IMR-90 (cell line): ENCODE data around the gene BNIP3. TPM values are rescaled to one million over a fixed set of nuclear protein-coding genes. Genes with fewer than 3 reads are reported as not detected.

Experiments
- ATAC-seq: fragments of 200-7000 bp; cut with Tn5 transposase; 2 replicates; pipeline ENCODE4 v1.9.1; 2020; ENCODE audit warnings: low read depth, mild to moderate bottlenecking, moderate library complexity
- BruUV-seq: library from RNA; stranded (reverse); fragments of 400-500 nt; replicated peaks from 2 replicates; lab custom pipeline; 2021; lab: Mats Ljungman, UMichigan
- CTCF ChIA-PET: fragments of 300-600 bp; formaldehyde crosslinking; extraction: SDS; loops from one replicate; lab custom pipeline; 2021; ENCODE audit warnings: antibody characterized with exemption; lab: Yijun Ruan, JAX
- POLR2A ChIA-PET: fragments of 300-600 bp; sonication (Branson Sonifier 250); formaldehyde crosslinking; loops from one replicate; lab custom pipeline; 2022; ENCODE audit warnings: antibody characterized with exemption; ENCODE audit not compliant: unreplicated experiment; lab: Charles Lee
- DNase-seq: peaks from one replicate; pipeline ENCODE4 v3.0.0; 2013
- H2AFZ ChIP-seq: replicated peaks from 2 replicates; pipeline ENCODE3; 2013; ENCODE audit warnings: low read length, mild to moderate bottlenecking; ENCODE audit not compliant: poor library complexity
- H2AK5ac ChIP-seq: 2 replicates; pipeline ENCODE4 v1.6.1; 2013; ENCODE audit warnings: low read depth, low read length, inconsistent platforms
- H2AK9ac ChIP-seq: replicated peaks from 2 replicates; pipeline ENCODE3; 2013; ENCODE audit warnings: mild to moderate bottlenecking, low read depth, low read length, moderate library complexity; ENCODE audit not compliant: poor library complexity
- H2BK120ac ChIP-seq: 2 replicates; pipeline ENCODE4 v1.6.1; 2013; ENCODE audit warnings: low read depth, low read length, inconsistent platforms
- H2BK15ac ChIP-seq: 3 replicates; pipeline ENCODE4 v1.6.1; 2013; ENCODE audit warnings: low read depth, low read length, inconsistent platforms
- H2BK20ac ChIP-seq: 2 replicates; pipeline ENCODE4 v1.6.1; 2013; ENCODE audit warnings: low read depth, mild to moderate bottlenecking, inconsistent platforms, low read length, moderate library complexity
- H2BK5ac ChIP-seq: 2 replicates; pipeline ENCODE4 v1.6.1; 2013; ENCODE audit warnings: mild to moderate bottlenecking, low read depth, low read length, inconsistent platforms; ENCODE audit not compliant: poor library complexity, severe bottlenecking
- H3K14ac ChIP-seq: replicated peaks from 2 replicates; pipeline ENCODE4 v1.6.1; 2013; ENCODE audit warnings: low read depth, low read length, inconsistent platforms
- H3K18ac ChIP-seq: 2 replicates; pipeline ENCODE4 v1.6.1; 2013; ENCODE audit warnings: low read depth, low read length, control low read depth
- H3K23ac ChIP-seq: 2 replicates; pipeline ENCODE4 v1.6.1; 2013; ENCODE audit warnings: low read depth, low read length, inconsistent platforms
- H3K27ac ChIP-seq: 2 replicates; pipeline ENCODE4 v1.5.1; 2013; ENCODE audit warnings: mild to moderate bottlenecking, control low read depth, low read length; ENCODE audit not compliant: insufficient read depth
- H3K27me3 ChIP-seq: 2 replicates; pipeline ENCODE4 v1.6.1; 2013; ENCODE audit warnings: low read length; ENCODE audit not compliant: control insufficient read depth, insufficient read depth
- H3K36me3 ChIP-seq: 2 replicates; pipeline ENCODE4 v1.6.1; 2013; ENCODE audit warnings: low read length, mixed read lengths; ENCODE audit not compliant: control insufficient read depth, insufficient read depth
- H3K4ac ChIP-seq: 2 replicates; pipeline ENCODE4 v1.6.1; 2013; ENCODE audit warnings: low read depth, low read length, inconsistent platforms
- H3K4me1 ChIP-seq: 2 replicates; pipeline ENCODE4 v1.6.1; 2013; ENCODE audit warnings: low read length, mixed read lengths; ENCODE audit not compliant: control insufficient read depth, insufficient read depth
- H3K4me2 ChIP-seq: 2 replicates; pipeline ENCODE4 v1.6.1; 2013; ENCODE audit warnings: low read depth, mild to moderate bottlenecking, control low read depth, low read length, moderate library complexity
- H3K4me3 ChIP-seq: 2 replicates; pipeline ENCODE4 v1.5.1; 2013; ENCODE audit warnings: low read depth, mild to moderate bottlenecking, control low read depth, low read length, moderate library complexity; ENCODE audit not compliant: insufficient read depth
- H3K56ac ChIP-seq: 2 replicates; pipeline ENCODE4 v1.6.1; 2013; ENCODE audit warnings: low read length, inconsistent platforms; ENCODE audit not compliant: insufficient read depth; ENCODE audit errors: extremely low read depth
- H3K79me1 ChIP-seq, 2 experiments: 2 replicates each; pipeline ENCODE4 v1.6.1; 2013; ENCODE audit warnings: low read length in 2 of 2, inconsistent platforms in 1 of 2, low read depth in 1 of 2
- H3K9ac ChIP-seq: 2 replicates; pipeline ENCODE4 v1.6.1; 2013; ENCODE audit warnings: low read depth, low read length, control low read depth
- H3K9me1 ChIP-seq: 2 replicates; pipeline ENCODE4 v1.6.1; 2013; ENCODE audit warnings: low read length, inconsistent platforms; ENCODE audit not compliant: insufficient read depth
- H3K9me3 ChIP-seq: 2 replicates; pipeline ENCODE4 v1.6.1; 2013; ENCODE audit warnings: low read length; ENCODE audit not compliant: control insufficient read depth, insufficient read depth
- H4K20me1 ChIP-seq: 2 replicates; pipeline ENCODE4 v1.6.1; 2013; ENCODE audit warnings: low read length, inconsistent platforms; ENCODE audit not compliant: insufficient read depth
- H4K5ac ChIP-seq: 2 replicates; pipeline ENCODE4 v1.6.1; 2013; ENCODE audit warnings: mild to moderate bottlenecking, low read depth, low read length, control low read depth
- H4K8ac ChIP-seq, 2 experiments: 2 replicates each; pipeline ENCODE4 v1.6.1; 2013; ENCODE audit warnings: low read depth in 2 of 2, low read length in 2 of 2, control low read depth in 1 of 2, inconsistent platforms in 1 of 2
- H4K91ac ChIP-seq: 2 replicates; pipeline ENCODE4 v1.6.1; 2013; ENCODE audit warnings: low read depth, low read length, inconsistent platforms; ENCODE audit not compliant: insufficient read depth
- CEBPB ChIP-seq: IDR thresholded peaks from 2 replicates; pipeline ENCODE4 v1.6.1; 2012; ENCODE audit warnings: low read depth, low read length, improper control_type of control experiment
- MAZ ChIP-seq: IDR thresholded peaks from 2 replicates; pipeline ENCODE4 v1.6.1; 2012; ENCODE audit warnings: low read depth, mild to moderate bottlenecking, low read length, improper control_type of control experiment, moderate library complexity, borderline replicate concordance
- NFE2L2 ChIP-seq: fragments of 150-350 bp; IDR thresholded peaks from 2 replicates; pipeline ENCODE4 v1.6.1; 2016; ENCODE audit warnings: low read depth, mild to moderate bottlenecking, low read length
- SMC3 ChIP-seq: fragments of 150-350 bp; IDR thresholded peaks from 2 replicates; pipeline ENCODE4 v1.6.1; 2016; ENCODE audit warnings: low read depth, mild to moderate bottlenecking, antibody characterized with exemption, low read length, moderate library complexity
- WGBS, 2 experiments: methylation state at CpG; one replicate each; pipeline versions ENCODE4 v1.1.5 to v1.1.7; 2013; ENCODE audit warnings: missing lambda C conversion rate in 2 of 2; ENCODE audit not compliant: insufficient read length in 1 of 2; ENCODE audit errors: extremely low coverage in 2 of 2; 5-methylcytosine and 5-hydroxymethylcytosine counted together
- dilution Hi-C: fragments of 300-500 bp; cut with HindIII; formaldehyde crosslinking; loops from one replicate; pipeline ENCODE4 v1.14.3; 2018; ENCODE audit warnings: low sequenced_read_pairs; ENCODE audit not compliant: unreplicated experiment
- in situ Hi-C: fragments of 300-500 bp; cut with MboI; formaldehyde crosslinking; loops from 3 replicates; pipeline ENCODE4 v1.14.3; 2019; ENCODE audit warnings: low sequenced_read_pairs, inconsistent platforms, mixed read lengths
- intact Hi-C: fragments of 100-400 bp; cut with micrococcal nuclease; formaldehyde crosslinking; loops from 2 replicates; pipeline ENCODE4 v1.10.0; 2022
- polyA plus RNA-seq, 3 experiments: library from polyadenylated mRNA; depleted of rRNA; stranded (reverse); fragments of >200 nt; gene quantifications; 2 replicates each; pipeline ENCODE4 v1.2.3, GENCODE V29; 2012; ENCODE audit warnings: low replicate concordance in 1 of 3
- total RNA-seq: library from RNA; depleted of rRNA; stranded (reverse); fragments of >200 nt; gene quantifications from 2 replicates; pipeline ENCODE4 v1.2.3, GENCODE V29; 2012
- TF ChIP-seq, protein P1 (sequence below): fragments of 150-350 bp; IDR thresholded peaks from 2 replicates; pipeline ENCODE4 v1.6.1; 2017; ENCODE audit warnings: mild to moderate bottlenecking, antibody characterized with exemption, low read length, low read depth

The BNIP3 gene
- total and polyA plus RNA-seq, 2 of the 4 experiments (the other 2 are of a cell fraction): 134 to 211 TPM

- TF ChIP-seq CEBPB: no peak
Measured at GRCh38 chr10:131994435-131994834, 12.7 kb upstream of the BNIP3 start (continued).

- H2BK15ac ChIP-seq: no peak overlapping the region
- H2BK20ac ChIP-seq: no peak overlapping the region
- no peak overlapping the region for H2BK120ac ChIP-seq
- H3K18ac ChIP-seq: no peak overlapping the region
- H3K79me1 ChIP-seq: no peaks in the 10 kb centered on the region
- no peak overlapping the region for H4K91ac ChIP-seq
- no peak overlapping the region for H3K4me2 ChIP-seq
- H3K36me3 ChIP-seq: no peaks in the 10 kb centered on the region
- no peak overlapping the region for H2BK5ac ChIP-seq
- no peak overlapping the region for H3K4ac ChIP-seq
- CTCF ChIA-PET: interaction anchor here (1.3 kb wide), 1 partner anchor 9 kb away, joined by 4 read pairs; no protein-coding TSS in a partner anchor
- H3K27ac ChIP-seq: no peak overlapping the region
- H3K27me3 ChIP-seq: no peaks in the 10 kb centered on the region
- POLR2A ChIA-PET: no interaction called here
- H2AFZ ChIP-seq: no peak overlapping the region
- dilution Hi-C loops (no loop called here), in situ Hi-C loops (no loop called here), intact Hi-C loops (no loop called here)
- H3K23ac ChIP-seq: no peak overlapping the region
- no peak overlapping the region for H3K9ac ChIP-seq
- H2AK5ac ChIP-seq: no peak overlapping the region
- ATAC-seq (no peak), DNase-seq (no peak)
- H3K56ac ChIP-seq: no peak overlapping the region
- H2AK9ac ChIP-seq: no peak overlapping the region
- H3K9me1 ChIP-seq: peaks cover 6% of the 10 kb centered on the region; the same call in 1 of the 2 replicates
- no TSS peak for BruUV-seq
- H3K14ac ChIP-seq: no peak overlapping the region
- H4K8ac ChIP-seq: no peak overlapping the region
- H3K9me3 ChIP-seq: no peaks in the 10 kb centered on the region
- WGBS, 2 experiments: no CpG with 5 or more reads among the region's 14 CpGs
- TF ChIP-seq CEBPB (no peak), SMC3 (no peak), NFE2L2 (no peak), MAZ (no peak)
- TF ChIP-seq, protein P1, sequence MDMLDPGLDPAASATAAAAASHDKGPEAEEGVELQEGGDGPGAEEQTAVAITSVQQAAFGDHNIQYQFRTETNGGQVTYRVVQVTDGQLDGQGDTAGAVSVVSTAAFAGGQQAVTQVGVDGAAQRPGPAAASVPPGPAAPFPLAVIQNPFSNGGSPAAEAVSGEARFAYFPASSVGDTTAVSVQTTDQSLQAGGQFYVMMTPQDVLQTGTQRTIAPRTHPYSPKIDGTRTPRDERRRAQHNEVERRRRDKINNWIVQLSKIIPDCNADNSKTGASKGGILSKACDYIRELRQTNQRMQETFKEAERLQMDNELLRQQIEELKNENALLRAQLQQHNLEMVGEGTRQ: no peak
- H3K4me1 ChIP-seq: peaks cover 17% of the 10 kb centered on the region
- H4K20me1 ChIP-seq: no peaks in the 10 kb centered on the region
- no peak overlapping the region for H4K5ac ChIP-seq
- no peak overlapping the region for H3K4me3 ChIP-seq
Measured at GRCh38 chr10:131993275-131993674, 11.6 kb upstream of the BNIP3 start.
